HUES48 (cell line): ENCODE results near the gene ZFP36.
A peak's percentile ranks its signal among the peaks of the same experiment; 100 is the strongest.

Experiments used
- H3K27ac ChIP-seq: one replicate; pipeline ENCODE4 v1.7.0; 2013; ENCODE audit warnings: low read depth, low read length, inconsistent platforms
- H3K27me3 ChIP-seq: 2 replicates; pipeline ENCODE4 v1.6.1; 2013; ENCODE audit warnings: mild to moderate bottlenecking, low read length; ENCODE audit not compliant: control insufficient read depth, insufficient read depth
- H3K36me3 ChIP-seq: 2 replicates; pipeline ENCODE4 v1.6.1; 2013; ENCODE audit warnings: low read length; ENCODE audit not compliant: control insufficient read depth, insufficient read depth
- H3K4me1 ChIP-seq: 2 replicates; pipeline ENCODE4 v1.6.1; 2013; ENCODE audit warnings: mild to moderate bottlenecking, low read length; ENCODE audit not compliant: control insufficient read depth, insufficient read depth
- H3K4me3 ChIP-seq: 2 replicates; pipeline ENCODE4 v1.5.1; 2013; ENCODE audit warnings: mild to moderate bottlenecking, low read depth, low read length
- H3K9ac ChIP-seq: 2 replicates; pipeline ENCODE4 v1.6.1; 2013; ENCODE audit warnings: mild to moderate bottlenecking, low read depth, low read length, moderate library complexity
- H3K9me3 ChIP-seq: 2 replicates; pipeline ENCODE4 v1.6.1; 2013; ENCODE audit warnings: low read length; ENCODE audit not compliant: control insufficient read depth, insufficient read depth

The ZFP36 gene

GRCh38 chr19:39415111-39416046, 8.7 kb downstream of the ZFP36 start:
- no peak overlapping the region for H3K27ac ChIP-seq
- peaks cover 45% of the 10 kb centered on the region for H3K36me3 ChIP-seq
- peaks cover 23% of the 10 kb centered on the region for H3K4me1 ChIP-seq
- H3K27me3 ChIP-seq: no peaks in the 10 kb centered on the region
- H3K9ac ChIP-seq: no peak overlapping the region
- H3K4me3 ChIP-seq: 0 out of 2 replicates have a peak overlapping the region, but pooled peaks have one; percentile 11
- H3K9me3 ChIP-seq: no peaks in the 10 kb centered on the region

GRCh38 chr19:39416152-39417120, 9.8 kb downstream of the ZFP36 start:
- Histone ChIP-seq H3K36me3 (peaks cover 55% of the 10 kb centered on the region), H3K4me3 (no peak overlapping the region), H3K27ac (no peak overlapping the region), H3K9me3 (no peaks in the 10 kb centered on the region), H3K9ac (no peak overlapping the region), H3K4me1 (peaks cover 13% of the 10 kb centered on the region), H3K27me3 (no peaks in the 10 kb centered on the region)

- Histone ChIP-seq H3K4me1 (peaks cover 10% of the 10 kb centered on the region; the same call in 1 of the 2 replicates), H3K36me3 (peaks cover 65% of the 10 kb centered on the region), H3K4me3 (no peak overlapping the region), H3K27ac (no peak overlapping the region), H3K9me3 (no peaks in the 10 kb centered on the region), H3K9ac (no peak overlapping the region), H3K27me3 (no peaks in the 10 kb centered on the region)
Observed at GRCh38 chr19:39417463-39418181, 11.0 kb downstream of the ZFP36 start.

GRCh38 chr19:39419003-39419402, 12.4 kb downstream of the ZFP36 start:
- Histone ChIP-seq H3K4me3 (no peak overlapping the region), H3K4me1 (peaks cover 10% of the 10 kb centered on the region; the same call in 1 of the 2 replicates), H3K27ac (no peak overlapping the region), H3K9ac (no peak overlapping the region), H3K27me3 (no peaks in the 10 kb centered on the region), H3K36me3 (peaks cover 79% of the 10 kb centered on the region), H3K9me3 (no peaks in the 10 kb centered on the region)

GRCh38 chr19:39420769-39421168, 14.1 kb downstream of the ZFP36 start:
- peaks cover 87% of the 10 kb centered on the region for H3K36me3 ChIP-seq
- no peaks in the 10 kb centered on the region for H3K27me3 ChIP-seq
- no peak overlapping the region for H3K4me3 ChIP-seq
- H3K9ac ChIP-seq: no peak overlapping the region
- H3K9me3 ChIP-seq: no peaks in the 10 kb centered on the region
- no peak overlapping the region for H3K27ac ChIP-seq
- H3K4me1 ChIP-seq: no peaks in the 10 kb centered on the region

GRCh38 chr19:39422020-39422419, 15.4 kb downstream of the ZFP36 start:
- Histone ChIP-seq H3K4me1 (peaks cover 7% of the 10 kb centered on the region; the same call in 1 of the 2 replicates), H3K4me3 (no peak overlapping the region), H3K27me3 (no peaks in the 10 kb centered on the region), H3K9ac (no peak overlapping the region), H3K9me3 (no peaks in the 10 kb centered on the region), H3K27ac (no peak overlapping the region), H3K36me3 (peaks cover 77% of the 10 kb centered on the region)

- Histone ChIP-seq H3K36me3 (peaks cover 65% of the 10 kb centered on the region), H3K4me3 (no peak overlapping the region), H3K9ac (no peak overlapping the region), H3K4me1 (peaks cover 14% of the 10 kb centered on the region), H3K9me3 (no peaks in the 10 kb centered on the region), H3K27ac (no peak overlapping the region), H3K27me3 (no peaks in the 10 kb centered on the region)
Observed at GRCh38 chr19:39423258-39424086, 16.8 kb downstream of the ZFP36 start.

- no peaks in the 10 kb centered on the region for H3K27me3 ChIP-seq
- no peaks in the 10 kb centered on the region for H3K9me3 ChIP-seq
- H3K27ac ChIP-seq: no peak overlapping the region
- peaks cover 20% of the 10 kb centered on the region for H3K4me1 ChIP-seq
- H3K9ac ChIP-seq: no peak overlapping the region
- H3K4me3 ChIP-seq: no peak overlapping the region
- peaks cover 56% of the 10 kb centered on the region for H3K36me3 ChIP-seq
Observed at GRCh38 chr19:39424934-39425333, 18.3 kb downstream of the ZFP36 start.

- peaks cover 49% of the 10 kb centered on the region for H3K36me3 ChIP-seq
- no peak overlapping the region for H3K27ac ChIP-seq
- no peaks in the 10 kb centered on the region for H3K27me3 ChIP-seq
- no peaks in the 10 kb centered on the region for H3K9me3 ChIP-seq
- no peak overlapping the region for H3K9ac ChIP-seq
- H3K4me1 ChIP-seq: peaks cover 24% of the 10 kb centered on the region
- no peak overlapping the region for H3K4me3 ChIP-seq
Observed at GRCh38 chr19:39425744-39426143, 19.1 kb downstream of the ZFP36 start.

GRCh38 chr19:39426170-39426569, 19.5 kb downstream of the ZFP36 start:
- peaks cover 45% of the 10 kb centered on the region for H3K36me3 ChIP-seq
- H3K4me3 ChIP-seq: no peak overlapping the region
- H3K27me3 ChIP-seq: no peaks in the 10 kb centered on the region
- no peaks in the 10 kb centered on the region for H3K9me3 ChIP-seq
- no peak overlapping the region for H3K9ac ChIP-seq
- no peak overlapping the region for H3K27ac ChIP-seq
- H3K4me1 ChIP-seq: peaks cover 28% of the 10 kb centered on the region
